Stimulated activated CD4-positive, alpha-beta T cell treated with anti-CD3 and anti-CD28 coated beads, Interleukin-12 subunit alpha, Interleukin-12 subunit beta, amount 100 ng/mL, for 4 hours (primary cell): Measurements from ENCODE around the gene MYBPC3.
"Not testable (repeated sequence)": the region's sequence is repeated elsewhere in the genome, so short reads cannot be mapped to it uniquely, and the experiment has no call there.

Experiments used
- DNase-seq: peaks from one replicate; pipeline ENCODE4 v3.0.0-alpha.2; 2020

The MYBPC3 gene

GRCh38 chr11:47336595-47336994 lies 15.9 kb downstream of the MYBPC3 start:
- no peak for DNase-seq

DNA sequence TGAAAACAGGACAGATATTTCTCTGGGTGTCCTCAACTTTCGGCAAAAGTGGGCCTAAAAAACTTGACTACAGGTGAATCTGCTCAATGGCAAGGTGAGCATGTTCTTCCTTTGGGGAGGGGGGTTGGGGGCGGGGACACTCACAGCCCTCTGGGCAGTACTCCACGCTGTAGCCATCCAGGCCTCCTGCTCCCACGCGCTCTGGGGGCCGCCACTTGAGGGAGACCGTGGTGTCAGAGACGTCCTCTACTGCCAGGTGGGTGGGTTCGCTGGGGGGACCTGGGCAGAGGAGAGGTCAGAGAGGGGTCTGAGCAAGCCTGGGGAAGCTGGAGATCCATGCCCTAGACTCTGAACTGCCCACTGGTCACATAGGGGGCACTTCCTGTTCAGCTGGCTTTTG lies 16.8 kb downstream of the MYBPC3 start:
- DNase-seq: no peak

- not testable (repeated sequence) for DNase-seq
Measured at GRCh38 chr11:47334699-47335411, 17.6 kb downstream of the MYBPC3 start.

DNA sequence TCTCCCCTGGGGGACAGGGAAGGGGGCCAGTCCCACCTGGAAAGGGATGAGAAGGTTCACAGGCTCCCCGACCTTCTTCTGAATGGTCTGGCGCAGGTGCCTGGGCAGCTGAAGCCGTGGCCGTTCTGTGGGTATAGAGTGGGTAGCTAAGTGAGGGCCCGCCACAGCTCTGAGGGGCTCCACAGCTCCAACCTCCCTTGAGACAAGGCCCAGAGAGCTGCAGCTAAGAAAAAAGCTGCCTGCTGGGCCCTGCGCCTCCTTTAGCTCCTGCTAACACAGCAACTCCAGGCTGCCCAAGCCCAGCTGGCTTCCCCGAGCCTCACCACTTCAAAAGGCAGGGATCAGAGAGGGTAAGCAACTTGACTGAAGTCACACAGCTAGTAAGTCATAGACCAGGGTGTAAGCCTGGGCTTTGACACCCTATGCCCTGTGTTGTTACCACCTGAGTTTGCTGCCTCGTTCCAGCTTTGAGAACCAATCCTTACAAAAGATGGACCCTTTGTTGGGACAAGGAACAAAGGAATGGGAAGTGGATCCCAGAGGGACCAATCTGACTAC lies 18.5 kb downstream of the MYBPC3 start:
- no peak for DNase-seq

DNA sequence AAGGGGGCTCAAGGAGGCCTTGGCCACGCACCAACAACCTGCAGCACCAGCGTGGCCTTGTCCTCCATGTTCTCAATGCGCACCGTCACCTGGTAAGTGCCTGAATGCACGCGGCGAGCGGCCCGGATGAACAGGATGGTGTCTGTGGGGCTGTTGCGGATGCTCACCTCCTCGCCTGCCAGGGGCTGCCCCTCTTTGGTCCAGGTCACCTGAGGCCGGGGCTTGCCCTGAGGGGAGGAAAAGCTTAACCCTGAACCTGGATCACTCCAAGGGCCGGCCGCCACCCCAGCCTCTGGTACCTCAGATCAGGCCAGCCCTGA lies 19.0 kb downstream of the MYBPC3 start:
- DNase-seq: no peak

DNA sequence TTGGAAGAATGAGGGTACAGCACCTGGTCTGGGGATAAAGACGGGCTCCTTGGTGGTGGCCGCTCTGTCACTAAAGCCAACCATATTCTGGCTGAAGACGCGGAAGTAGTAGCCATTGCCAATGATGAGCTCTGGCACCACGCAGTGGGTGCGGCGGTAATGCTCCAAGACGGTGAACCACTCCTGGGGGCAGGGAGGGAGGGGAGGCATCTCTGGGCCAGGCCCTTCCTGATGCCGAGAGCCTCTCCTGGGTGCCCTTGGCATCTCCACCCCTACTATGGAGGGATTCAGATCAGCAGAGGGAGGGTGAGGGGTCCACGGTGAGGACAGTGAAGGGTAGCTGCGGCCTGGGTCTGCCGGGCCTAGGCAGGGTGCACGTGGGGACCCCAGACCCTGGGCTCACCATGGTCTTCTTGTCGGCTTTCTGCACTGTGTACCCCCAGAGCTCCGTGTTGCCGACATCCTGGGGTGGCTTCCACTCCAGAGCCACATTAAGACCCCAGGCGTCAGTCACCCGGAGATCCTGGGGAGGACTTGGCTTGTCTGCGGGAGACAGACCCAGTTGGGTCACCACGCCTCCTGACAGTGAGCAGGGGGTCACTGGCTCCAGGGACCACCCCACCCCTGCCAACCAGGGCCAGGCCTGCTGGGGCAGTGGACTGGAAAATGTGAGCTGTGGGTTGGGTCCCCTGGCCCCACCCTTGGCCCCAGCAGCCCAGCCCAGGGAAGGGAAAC lies 19.5 kb downstream of the MYBPC3 start:
- no peak for DNase-seq

DNA sequence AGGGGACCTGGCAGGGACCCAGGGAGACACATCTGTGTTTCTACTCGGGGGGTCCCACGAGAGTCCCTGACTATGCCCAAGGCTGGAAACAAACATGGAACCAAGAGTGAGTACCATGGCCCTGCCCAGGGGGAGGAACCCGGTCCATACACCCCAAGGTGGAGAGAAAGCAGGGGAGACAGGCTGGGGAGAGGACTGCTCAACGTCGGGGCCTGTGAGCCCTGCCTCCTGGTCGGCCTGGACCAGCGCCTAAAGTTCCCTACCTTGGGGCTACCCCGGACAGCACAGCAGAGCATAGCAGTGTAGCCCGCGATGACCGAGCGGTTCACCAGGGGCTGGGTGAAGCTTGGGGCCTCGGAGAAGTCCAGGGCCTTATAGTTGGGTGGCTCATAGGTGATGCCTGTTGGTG lies 20.2 kb downstream of the MYBPC3 start:
- no peak for DNase-seq

DNA sequence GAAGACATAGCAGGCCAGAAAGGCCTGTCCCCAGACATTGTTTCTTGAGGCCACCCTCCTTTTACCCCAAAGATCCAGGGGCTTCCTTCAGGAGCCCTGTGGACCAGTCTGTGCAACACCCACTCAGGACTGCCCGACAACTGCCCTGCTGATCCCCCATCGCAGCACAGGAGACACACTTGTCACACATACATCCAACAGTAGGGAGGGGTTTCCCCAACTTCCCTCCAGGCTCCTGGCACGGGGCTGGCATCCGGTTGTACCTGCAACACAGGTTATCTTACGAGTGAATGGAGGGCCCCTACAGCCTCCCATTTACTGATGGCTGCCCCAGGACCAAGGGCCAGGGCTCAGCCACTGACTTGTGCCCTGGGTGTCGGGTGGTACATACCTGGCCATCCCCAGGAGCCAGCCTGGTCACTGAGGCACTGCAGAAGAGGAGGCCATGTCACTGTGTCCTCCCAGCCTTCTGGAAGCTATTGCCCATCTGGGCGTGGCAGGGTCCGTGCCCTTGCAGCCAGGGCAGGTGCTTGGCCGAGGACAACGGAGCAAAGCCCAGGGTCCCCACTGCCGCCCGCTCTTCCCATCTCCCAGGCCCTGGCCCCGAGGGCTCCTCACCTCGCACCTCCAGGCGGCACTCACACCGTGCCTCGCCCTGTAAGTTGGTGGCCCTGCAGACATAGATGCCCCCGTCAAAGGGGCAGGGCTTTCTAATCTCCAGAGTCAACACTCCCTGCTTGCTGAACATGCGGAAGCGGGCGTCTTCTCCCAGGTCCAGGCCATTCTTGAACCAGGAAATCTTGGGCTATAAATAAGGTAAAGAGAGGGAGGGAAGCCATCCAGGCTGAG lies 20.8 kb downstream of the MYBPC3 start:
- DNase-seq: no peak

GRCh38 chr11:47329987-47330931 lies 22.2 kb downstream of the MYBPC3 start:
- no peak for DNase-seq

- no peak for DNase-seq
Measured at GRCh38 chr11:47329431-47329986, 23.0 kb downstream of the MYBPC3 start.

- DNase-seq: no peak
Measured at GRCh38 chr11:47328449-47329390, 23.8 kb downstream of the MYBPC3 start.

DNA sequence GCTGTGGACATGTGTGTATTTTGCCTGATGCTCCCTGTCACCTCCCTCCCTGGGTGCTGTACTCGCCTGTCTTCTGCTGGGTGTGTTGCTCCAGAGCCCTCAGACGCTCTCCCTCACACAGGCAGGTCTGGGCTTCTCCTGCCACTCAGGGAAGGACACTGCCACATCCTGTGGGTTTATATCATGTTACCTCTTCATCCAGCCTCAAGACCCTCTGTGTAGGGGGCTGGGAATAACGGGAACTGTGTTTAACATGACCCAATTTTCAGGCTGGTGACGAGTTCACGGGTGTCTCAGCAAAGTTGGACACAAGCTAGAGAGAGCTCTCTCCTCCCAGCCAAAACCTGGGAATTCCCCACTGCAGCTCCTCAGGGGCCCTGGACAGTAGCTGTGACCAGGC lies 24.6 kb downstream of the MYBPC3 start:
- DNase-seq: no peak

DNA sequence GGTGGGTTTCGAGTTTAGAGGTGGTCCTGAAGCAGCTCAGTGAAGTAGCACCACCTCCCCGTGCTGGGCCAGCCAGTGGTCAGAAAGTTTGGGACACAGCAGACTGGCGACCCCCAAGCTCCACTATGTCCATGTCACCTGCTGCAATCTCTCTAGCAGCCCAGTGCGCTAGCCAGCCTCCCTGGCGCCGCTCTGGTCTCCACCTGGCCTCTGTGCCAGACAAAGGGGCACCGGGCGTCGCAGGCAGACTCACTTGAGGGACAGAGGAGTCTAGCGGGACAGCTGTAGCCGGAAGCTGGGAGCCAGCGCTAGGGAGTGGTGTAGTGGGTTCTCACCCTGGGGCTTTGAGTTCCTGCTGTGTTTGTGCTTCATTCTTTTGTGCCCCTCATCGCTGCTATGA lies 25.5 kb downstream of the MYBPC3 start:
- no peak for DNase-seq

- no peak for DNase-seq
Measured at GRCh38 chr11:47326198-47326597, 26.3 kb downstream of the MYBPC3 start.

DNA sequence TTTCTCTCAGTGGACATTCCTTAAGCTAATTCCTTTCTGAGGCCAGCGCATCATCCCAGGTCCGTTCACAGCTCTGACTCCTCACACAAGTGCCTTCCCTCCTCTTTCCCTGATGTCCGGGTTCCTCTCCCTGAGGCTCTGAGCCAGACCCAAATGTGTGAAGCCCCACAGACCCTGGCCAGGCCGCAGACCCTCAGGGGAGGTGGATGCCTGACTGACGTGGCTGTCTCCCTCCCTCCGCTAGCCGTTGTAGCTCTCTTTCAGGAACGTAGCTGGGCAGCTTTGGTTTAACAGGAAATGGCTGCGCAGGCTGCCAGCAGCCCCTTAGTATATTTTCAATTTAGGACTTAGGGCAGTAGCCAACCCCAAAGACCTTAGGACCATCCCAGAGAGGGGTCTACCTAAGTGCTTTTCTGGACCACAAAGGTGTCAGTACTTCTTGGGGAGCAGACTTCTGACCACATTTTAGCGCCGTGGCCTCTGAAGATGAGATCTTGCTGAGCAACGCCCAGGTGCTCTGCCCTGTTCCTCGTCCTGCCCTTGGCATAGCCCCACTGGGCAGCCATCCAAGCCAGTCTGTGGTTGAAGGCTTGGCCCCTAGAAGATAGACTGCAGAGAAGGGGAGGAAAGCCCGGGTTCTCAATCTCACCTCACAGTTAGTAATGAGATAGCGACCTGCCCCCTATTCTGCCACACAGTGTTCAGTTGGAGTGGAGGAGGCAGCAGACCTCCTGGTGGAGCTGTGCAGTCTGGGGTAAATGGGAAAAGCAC lies 27.0 kb downstream of the MYBPC3 start:
- no peak for DNase-seq

GRCh38 chr11:47324520-47324919 lies 28.0 kb downstream of the MYBPC3 start:
- no peak for DNase-seq

DNA sequence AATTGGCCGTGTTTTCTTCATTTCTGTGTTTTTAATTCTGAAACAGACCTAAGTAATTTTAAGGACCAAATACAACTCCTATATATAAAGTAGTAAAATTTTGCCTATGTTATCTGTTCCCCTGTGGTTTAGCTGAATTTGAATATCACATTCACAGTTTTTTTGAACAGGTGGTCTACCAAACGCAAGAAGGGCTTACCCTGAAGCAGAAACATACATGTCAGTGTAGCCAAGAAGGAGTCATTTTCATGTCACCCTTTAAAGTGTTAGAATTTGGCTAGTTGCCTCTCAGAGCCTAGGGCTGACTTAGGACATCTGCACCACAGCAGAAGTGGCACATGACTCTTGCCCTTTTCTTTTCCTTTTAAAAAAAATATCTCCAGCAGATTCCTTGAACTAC lies 34.3 kb downstream of the MYBPC3 start:
- DNase-seq: no peak

DNA sequence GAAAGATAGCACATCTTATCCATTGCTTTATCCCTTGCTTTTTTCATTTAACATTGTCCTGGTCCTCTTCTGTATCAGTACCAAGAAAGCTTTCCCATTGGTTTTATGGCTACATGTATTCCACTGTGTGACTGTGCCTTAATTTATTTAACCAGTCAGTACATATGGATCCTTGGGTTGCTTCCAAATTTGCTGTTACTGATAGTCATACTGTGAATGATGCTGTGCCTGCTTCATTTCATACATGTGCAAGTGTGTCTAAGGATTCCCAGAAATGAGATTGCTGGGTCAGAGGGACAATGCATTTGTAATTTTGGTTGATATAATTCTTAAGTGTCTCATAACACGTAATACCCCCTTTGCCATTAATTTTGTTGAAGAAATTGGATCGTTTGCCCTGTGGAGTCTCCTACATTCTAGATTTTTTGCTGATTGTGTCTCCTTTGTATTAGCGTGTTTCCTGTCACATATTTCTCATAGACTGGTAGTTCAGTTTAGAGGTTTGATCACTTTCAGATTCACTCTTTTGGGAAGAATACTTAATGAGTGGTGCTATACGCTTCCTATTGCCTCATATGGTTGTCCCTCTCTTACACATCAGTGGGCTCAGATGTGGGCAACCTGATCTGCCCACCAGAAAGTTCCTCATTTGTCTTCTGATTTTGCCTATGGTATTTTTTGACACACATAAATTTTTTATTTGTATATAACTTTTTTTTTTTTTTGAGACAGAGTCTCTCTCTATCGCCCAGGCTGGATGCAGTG lies 35.3 kb downstream of the MYBPC3 start:
- no peak for DNase-seq

- not testable (repeated sequence) for DNase-seq
Measured at GRCh38 chr11:47316501-47316900, 36.0 kb downstream of the MYBPC3 start.
